Measurements from ENCODE around the gene FRMD5.

- TF ChIP-seq CTCF (IDR thresholded peaks at IDR 0.05) (no peak), POLR2A (IDR thresholded peaks at IDR 0.05) (no peak)
Observed at GRCh38 chr15:44015545-44016305, 179.3 kb downstream of the FRMD5 start.
